Measurements from ENCODE around the gene CD164L2. TPM values are rescaled to one million over a fixed set of nuclear protein-coding genes. Genes with fewer than 3 reads are reported as not detected.
A peak's percentile ranks its signal among the peaks of the same experiment; 100 is the strongest.
"Not testable (repeated sequence)": the region's sequence is repeated elsewhere in the genome, so short reads cannot be mapped to it uniquely, and the experiment has no call there.

CD164L2 gene
- total RNA-seq, 1 donor from 2014 or later = not detected

- peaks cover 51% of the 10 kb centered on the region for H3K4me1 ChIP-seq
- DNase-seq = peak; percentile 93
- H3K4me3 ChIP-seq = peak within 1 kb of the TSS; percentile 64
- H3K27ac ChIP-seq (replicated peaks) = peak within 1 kb of the TSS; percentile 68
- H3K9me3 ChIP-seq (replicated peaks) = no peaks in the 10 kb centered on the region
- intact Hi-C loops (cut with micrococcal nuclease) = loop anchor here (5.0 kb wide), 1 partner anchor 90 kb away; no protein-coding TSS in a partner anchor
- no peaks in the 10 kb centered on the region for H3K36me3 ChIP-seq
- H3K27me3 ChIP-seq (ENCODE audit: low read depth) = no peaks in the 10 kb centered on the region
- TF ChIP-seq, protein P1, sequence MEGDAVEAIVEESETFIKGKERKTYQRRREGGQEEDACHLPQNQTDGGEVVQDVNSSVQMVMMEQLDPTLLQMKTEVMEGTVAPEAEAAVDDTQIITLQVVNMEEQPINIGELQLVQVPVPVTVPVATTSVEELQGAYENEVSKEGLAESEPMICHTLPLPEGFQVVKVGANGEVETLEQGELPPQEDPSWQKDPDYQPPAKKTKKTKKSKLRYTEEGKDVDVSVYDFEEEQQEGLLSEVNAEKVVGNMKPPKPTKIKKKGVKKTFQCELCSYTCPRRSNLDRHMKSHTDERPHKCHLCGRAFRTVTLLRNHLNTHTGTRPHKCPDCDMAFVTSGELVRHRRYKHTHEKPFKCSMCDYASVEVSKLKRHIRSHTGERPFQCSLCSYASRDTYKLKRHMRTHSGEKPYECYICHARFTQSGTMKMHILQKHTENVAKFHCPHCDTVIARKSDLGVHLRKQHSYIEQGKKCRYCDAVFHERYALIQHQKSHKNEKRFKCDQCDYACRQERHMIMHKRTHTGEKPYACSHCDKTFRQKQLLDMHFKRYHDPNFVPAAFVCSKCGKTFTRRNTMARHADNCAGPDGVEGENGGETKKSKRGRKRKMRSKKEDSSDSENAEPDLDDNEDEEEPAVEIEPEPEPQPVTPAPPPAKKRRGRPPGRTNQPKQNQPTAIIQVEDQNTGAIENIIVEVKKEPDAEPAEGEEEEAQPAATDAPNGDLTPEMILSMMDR (IDR thresholded peaks at IDR 0.05; ENCODE audit: borderline replicate concordance) = peak; percentile 63
Observed at GRCh38 chr1:27392096-27392777, 9.1 kb upstream of the CD164L2 start, which contains the start of gene GPR3. Gene GPR3, plus strand, starts transcription at chr1:27392622. Its CDS starts 1,177 bp downstream, at chr1:27393799.

GRCh38 chr1:27391511-27392095, 8.5 kb upstream of the CD164L2 start:
- peak; percentile 58 for DNase-seq
- H3K27me3 ChIP-seq (ENCODE audit: low read depth) = no peaks in the 10 kb centered on the region
- intact Hi-C loops (cut with micrococcal nuclease) = loop anchor here (5.0 kb wide), 1 partner anchor 89 kb away; no protein-coding TSS in a partner anchor
- H3K36me3 ChIP-seq = no peaks in the 10 kb centered on the region
- TF ChIP-seq, protein P1 (IDR thresholded peaks at IDR 0.05; ENCODE audit: borderline replicate concordance) = no peak
- peaks cover 45% of the 10 kb centered on the region for H3K4me1 ChIP-seq
- H3K9me3 ChIP-seq (replicated peaks) = no peaks in the 10 kb centered on the region
- H3K4me3 ChIP-seq = peak overlapping the region; percentile 64
- peak overlapping the region; percentile 68 for H3K27ac ChIP-seq (replicated peaks)

DNA sequence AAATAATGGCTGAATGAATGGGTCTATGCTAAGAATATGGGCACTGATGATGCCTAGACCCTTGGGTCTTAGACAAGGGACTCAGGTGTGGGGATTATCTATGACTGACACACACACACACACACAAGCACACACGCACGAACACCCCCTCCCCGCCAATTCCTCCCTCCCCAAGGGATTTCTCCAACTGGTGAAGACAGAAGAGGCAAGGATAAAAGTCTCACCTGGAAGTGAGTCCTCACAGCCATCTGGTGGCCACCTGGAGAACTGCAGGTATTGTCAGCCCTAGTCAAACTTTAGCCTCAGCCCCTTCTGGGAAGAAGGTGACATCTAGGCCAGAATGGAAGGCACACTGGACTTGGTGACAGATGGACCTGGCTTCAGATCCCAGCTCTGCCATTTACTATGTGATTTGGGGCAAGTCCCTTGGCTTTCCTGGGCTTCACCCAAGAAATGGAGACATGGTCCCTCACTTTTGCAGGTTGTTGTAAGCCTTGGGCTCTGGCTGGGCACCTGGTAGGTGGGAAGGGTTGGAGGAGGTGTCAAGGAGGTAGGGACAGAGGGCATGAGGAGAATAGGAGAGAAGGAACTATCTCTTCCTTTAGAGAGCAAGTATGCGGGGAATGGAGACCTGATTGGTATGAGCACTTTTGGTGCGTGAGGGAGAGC, 5.3 kb upstream of the CD164L2 start:
- Histone ChIP-seq H3K4me3 (no peak overlapping the region), H3K4me1 (peaks cover 28% of the 10 kb centered on the region), H3K27me3 (ENCODE audit: low read depth) (no peaks in the 10 kb centered on the region), H3K27ac (replicated peaks) (peak overlapping the region; percentile 68), H3K9me3 (replicated peaks) (no peaks in the 10 kb centered on the region), H3K36me3 (no peaks in the 10 kb centered on the region)
- TF ChIP-seq, protein P1 (IDR thresholded peaks at IDR 0.05; ENCODE audit: borderline replicate concordance) = peak; percentile 89
- intact Hi-C loops (cut with micrococcal nuclease) = no loop called here
- DNase-seq = peak; percentile 68

DNA sequence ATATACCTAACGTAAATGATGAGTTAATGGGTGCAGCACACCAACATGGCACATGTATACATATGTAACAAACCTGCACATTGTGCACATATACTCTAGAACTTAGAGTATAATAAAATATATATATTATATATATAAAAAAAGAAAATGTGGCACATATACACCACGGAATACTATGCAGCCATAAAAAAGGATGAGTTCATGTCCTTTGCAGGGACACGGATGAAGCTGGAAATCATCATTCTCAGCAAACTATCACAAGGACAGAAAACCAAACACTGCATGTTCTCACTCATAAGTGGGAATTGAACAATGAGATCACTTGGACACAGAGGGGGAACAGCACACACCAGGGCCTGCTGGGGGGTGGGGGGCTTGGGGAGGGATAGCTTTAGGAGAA, 1.7 kb upstream of the CD164L2 start:
- H3K27me3 ChIP-seq (ENCODE audit: low read depth); DNase-seq; H3K9me3 ChIP-seq (replicated peaks); H3K36me3 ChIP-seq; H3K4me3 ChIP-seq; H3K27ac ChIP-seq (replicated peaks); intact Hi-C loops (cut with micrococcal nuclease): not testable (repeated sequence)
- H3K4me1 ChIP-seq = peaks cover 26% of the 10 kb centered on the region

- Histone ChIP-seq H3K27ac (replicated peaks) (no peak overlapping the region), H3K27me3 (ENCODE audit: low read depth) (peaks cover 4% of the 10 kb centered on the region), H3K4me1 (peaks cover 27% of the 10 kb centered on the region), H3K4me3 (no peak overlapping the region), H3K36me3 (no peaks in the 10 kb centered on the region), H3K9me3 (replicated peaks) (no peaks in the 10 kb centered on the region)
- TF ChIP-seq, protein P1 (IDR thresholded peaks at IDR 0.05; ENCODE audit: borderline replicate concordance) = no peak
- intact Hi-C loops (cut with micrococcal nuclease) = no loop called here
- DNase-seq = no peak
Observed at GRCh38 chr1:27383661-27384060, 528 bp upstream of the CD164L2 start.
